Memory B cell (primary cell): ENCODE results near the gene SERF2.
"Not testable (repeated sequence)": the region's sequence is repeated elsewhere in the genome, so short reads cannot be mapped to it uniquely, and the experiment has no call there.

Source experiments
- ATAC-seq: fragments of 150-1000 bp; cut with Tn5 transposase; 2 replicates; pipeline ENCODE4 v1.10.0; 2021; ENCODE audit warnings: low read depth, mild to moderate bottlenecking, moderate library complexity
- DNase-seq, 2 donors: peaks; one replicate each; pipeline ENCODE4 v3.0.0; 2022; ENCODE audit warnings: low spot score in 2 of 2
- H3K27ac Mint-ChIP-seq: one replicate; pipeline ENCODE4 v1.8.0; 2022; ENCODE audit warnings: mild to moderate bottlenecking, moderate library complexity, mixed read lengths
- H3K27me3 Mint-ChIP-seq: one replicate; pipeline ENCODE4 v1.8.0; 2022; ENCODE audit warnings: mixed read lengths
- H3K36me3 Mint-ChIP-seq: one replicate; pipeline ENCODE4 v1.8.0; 2022; ENCODE audit warnings: mild to moderate bottlenecking, mixed read lengths
- H3K4me1 Mint-ChIP-seq: one replicate; pipeline ENCODE4 v1.8.0; 2022; ENCODE audit warnings: mixed read lengths
- H3K4me3 Mint-ChIP-seq: one replicate; pipeline ENCODE4 v1.8.0; 2022; ENCODE audit warnings: mild to moderate bottlenecking, moderate library complexity, mixed read lengths
- H3K9me3 Mint-ChIP-seq: one replicate; pipeline ENCODE4 v1.8.0; 2022; ENCODE audit warnings: mixed read lengths

SERF2 gene

GRCh38 chr15:43829951-43830540, 37.9 kb downstream of the SERF2 start:
- H3K36me3 Mint-ChIP-seq, H3K27me3 Mint-ChIP-seq, DNase-seq, H3K9me3 Mint-ChIP-seq, ATAC-seq: not testable (repeated sequence)
- Mint-ChIP-seq H3K4me3 (peak overlapping the region; percentile 46), H3K27ac (peak overlapping the region; percentile 76), H3K4me1 (peaks cover 29% of the 10 kb centered on the region)

GRCh38 chr15:43830691-43831275, 38.7 kb downstream of the SERF2 start:
- not testable (repeated sequence) for ATAC-seq, H3K27me3 Mint-ChIP-seq, H3K27ac Mint-ChIP-seq, H3K4me3 Mint-ChIP-seq, H3K36me3 Mint-ChIP-seq, H3K9me3 Mint-ChIP-seq, DNase-seq
- H3K4me1 Mint-ChIP-seq = peaks cover 29% of the 10 kb centered on the region

GRCh38 chr15:43831519-43832052, 39.5 kb downstream of the SERF2 start:
- H3K27me3 Mint-ChIP-seq, H3K9me3 Mint-ChIP-seq, H3K36me3 Mint-ChIP-seq, ATAC-seq, H3K4me3 Mint-ChIP-seq, DNase-seq, H3K27ac Mint-ChIP-seq: not testable (repeated sequence)
- peaks cover 29% of the 10 kb centered on the region for H3K4me1 Mint-ChIP-seq

GRCh38 chr15:43832485-43832884, 40.4 kb downstream of the SERF2 start:
- H3K27ac Mint-ChIP-seq, H3K4me3 Mint-ChIP-seq, H3K9me3 Mint-ChIP-seq, ATAC-seq, DNase-seq, H3K27me3 Mint-ChIP-seq, H3K36me3 Mint-ChIP-seq: not testable (repeated sequence)
- peaks cover 26% of the 10 kb centered on the region for H3K4me1 Mint-ChIP-seq

GRCh38 chr15:43845421-43845820, 53.3 kb downstream of the SERF2 start:
- Mint-ChIP-seq H3K4me1 (peaks cover 3% of the 10 kb centered on the region), H3K36me3 (peaks cover 14% of the 10 kb centered on the region)

More at GRCh38 chr15:43845421-43845820, 53.3 kb downstream of the SERF2 start:
- no peak overlapping the region for H3K4me3 Mint-ChIP-seq
- no peak for DNase-seq
- no peak overlapping the region for H3K27ac Mint-ChIP-seq
- ATAC-seq = no peak
- H3K9me3 Mint-ChIP-seq = no peaks in the 10 kb centered on the region
- H3K27me3 Mint-ChIP-seq = no peaks in the 10 kb centered on the region
